HG03045 (cell line): Measurements from ENCODE around the gene SFRP5.

ENCODE experiments used
- ATAC-seq: cut with Tn5 transposase; IDR thresholded peaks from one replicate; pipeline ENCODE4 v1.9.1; 2021; ENCODE audit warnings: mild to moderate bottlenecking, moderate library complexity; ENCODE audit not compliant: unreplicated experiment

Gene SFRP5, protein sequence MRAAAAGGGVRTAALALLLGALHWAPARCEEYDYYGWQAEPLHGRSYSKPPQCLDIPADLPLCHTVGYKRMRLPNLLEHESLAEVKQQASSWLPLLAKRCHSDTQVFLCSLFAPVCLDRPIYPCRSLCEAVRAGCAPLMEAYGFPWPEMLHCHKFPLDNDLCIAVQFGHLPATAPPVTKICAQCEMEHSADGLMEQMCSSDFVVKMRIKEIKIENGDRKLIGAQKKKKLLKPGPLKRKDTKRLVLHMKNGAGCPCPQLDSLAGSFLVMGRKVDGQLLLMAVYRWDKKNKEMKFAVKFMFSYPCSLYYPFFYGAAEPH

GRCh38 chr10:97771913-97772823 lies at the start of gene SFRP5:
Gene SFRP5, minus strand, starts transcription at chr10:97771999. Its CDS starts 166 bp downstream, at chr10:97771833.
- no peak for ATAC-seq

DNA sequence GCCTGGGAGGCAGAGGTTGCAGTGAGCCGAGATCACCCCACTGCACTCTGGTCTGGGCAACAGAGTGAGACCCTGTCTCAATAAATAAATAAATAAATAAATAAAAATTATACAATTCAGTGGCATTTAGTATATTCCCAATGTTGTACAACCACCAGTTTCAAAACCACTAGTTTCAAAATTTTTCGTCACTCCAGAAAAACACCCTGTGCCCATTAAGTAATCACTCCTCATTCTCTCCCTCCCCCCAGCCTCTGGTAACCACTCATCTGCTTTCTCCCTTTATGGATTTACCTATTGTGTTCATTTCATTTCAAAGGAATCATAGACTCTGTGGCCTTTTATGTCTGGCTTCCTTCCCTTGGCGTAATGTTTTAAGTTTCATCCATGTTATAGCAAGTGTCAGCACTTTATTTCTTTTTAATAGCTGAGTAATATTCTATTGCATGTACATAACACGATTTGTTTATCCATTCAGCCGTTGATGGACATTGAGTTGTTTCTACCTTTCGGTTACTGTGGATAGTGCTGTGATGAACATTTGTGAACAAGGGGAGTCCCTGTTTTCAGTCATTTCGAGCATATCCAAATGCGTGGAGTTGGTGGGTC lies 48.4 kb upstream of the SFRP5 start:
- ATAC-seq, result no peak

DNA sequence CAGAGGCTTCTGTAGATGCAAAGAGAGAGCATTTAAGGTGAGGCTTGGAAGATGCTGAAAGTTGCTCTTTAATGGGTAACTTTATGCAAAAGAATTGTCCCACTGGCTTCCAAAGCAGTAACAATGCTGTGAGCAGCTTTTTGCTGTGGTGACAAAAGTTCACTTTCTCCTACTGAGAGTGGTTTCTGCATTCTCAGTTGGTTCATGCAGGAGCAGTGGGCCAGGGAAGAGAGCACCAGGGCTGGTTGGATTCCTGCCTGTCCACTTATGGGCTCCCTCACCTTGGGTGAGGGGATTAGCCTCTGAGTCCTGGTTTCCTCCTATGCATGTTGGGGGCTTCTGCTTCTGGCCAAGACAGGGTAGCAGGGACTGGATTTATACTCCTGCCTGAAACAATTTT lies 46.8 kb upstream of the SFRP5 start:
- no peak for ATAC-seq

DNA sequence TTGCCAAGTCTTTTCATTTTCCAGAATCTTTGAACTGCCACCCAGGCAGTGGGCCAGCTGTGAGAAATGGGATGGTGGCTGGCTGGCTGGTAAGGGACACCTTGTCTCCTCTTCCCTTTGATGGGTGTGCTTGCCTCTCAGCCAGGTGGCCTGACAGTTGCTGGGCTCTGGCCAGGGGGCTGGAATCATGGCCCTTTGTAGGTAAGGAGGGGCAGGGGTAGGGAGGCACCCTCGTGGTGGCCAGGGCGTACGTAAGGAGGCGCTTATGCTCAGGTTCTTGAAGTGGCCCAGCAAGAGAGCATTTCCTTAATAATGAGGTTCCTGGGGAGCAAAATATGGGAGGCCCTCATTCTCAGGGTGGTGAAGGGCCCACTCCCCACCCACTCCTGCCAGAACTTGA lies 44.8 kb upstream of the SFRP5 start:
- no peak for ATAC-seq

GRCh38 chr10:97814996-97815395 lies 43.2 kb upstream of the SFRP5 start:
- ATAC-seq, result no peak

DNA sequence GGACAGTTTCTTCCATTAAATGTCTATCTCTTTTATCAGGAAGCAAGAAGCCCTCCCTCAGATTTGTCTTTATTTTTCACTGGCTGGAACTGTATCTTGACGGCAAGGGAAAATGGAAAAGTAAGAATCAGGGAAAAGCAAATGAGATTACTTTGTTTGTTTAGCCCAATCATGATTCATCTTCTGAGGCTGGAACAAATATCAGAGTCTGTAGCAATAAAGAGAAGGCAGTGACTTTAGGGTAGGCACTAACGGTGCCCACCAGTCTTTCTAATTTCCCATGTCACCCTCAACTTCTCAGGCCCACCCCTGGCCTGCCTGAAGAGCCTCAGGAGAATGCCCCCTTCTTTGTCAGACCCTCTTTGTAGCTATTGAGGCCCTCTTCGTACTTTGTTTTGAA lies 41.5 kb upstream of the SFRP5 start:
- no peak for ATAC-seq

GRCh38 chr10:97812696-97813095 lies 40.9 kb upstream of the SFRP5 start:
- no peak for ATAC-seq

DNA sequence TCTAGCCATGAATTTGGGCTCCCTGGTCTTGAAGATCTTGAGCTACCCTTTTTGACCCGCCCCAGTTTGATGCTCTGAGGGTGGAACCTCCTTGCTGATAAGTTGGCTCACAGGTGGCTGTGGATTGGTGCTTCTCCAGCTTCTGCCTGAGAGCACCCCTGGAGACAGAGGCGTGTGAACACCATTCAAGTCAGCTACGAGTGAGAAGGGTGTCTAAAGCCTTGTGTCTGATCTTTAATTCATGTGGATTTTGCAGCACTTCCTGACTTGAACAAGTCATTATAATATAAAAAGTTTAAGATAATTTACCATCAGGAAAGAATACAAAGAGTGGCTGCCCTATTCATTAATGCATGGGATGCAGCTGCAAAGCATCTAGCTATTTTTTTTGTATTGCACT lies 40.2 kb upstream of the SFRP5 start:
- no peak for ATAC-seq

DNA sequence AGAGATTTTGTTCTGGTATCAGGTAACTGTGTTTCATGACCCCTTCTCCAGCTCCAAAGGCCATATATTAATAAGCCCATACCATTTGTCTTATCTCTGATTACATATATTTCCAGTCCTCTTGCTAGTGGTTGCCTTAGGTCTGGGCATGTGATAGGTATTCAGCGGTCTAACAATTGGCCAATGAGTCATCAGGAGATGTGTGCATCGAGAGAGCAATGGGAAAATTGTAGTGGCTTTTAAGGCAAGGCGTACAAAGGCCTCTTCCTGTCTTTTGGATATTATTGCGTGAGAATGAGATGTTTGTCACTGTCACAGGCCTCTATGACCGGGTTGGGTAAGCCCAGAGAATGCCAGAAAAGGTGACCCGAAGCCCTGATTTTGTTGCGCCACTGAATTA lies 38.6 kb upstream of the SFRP5 start:
- ATAC-seq, result no peak

DNA sequence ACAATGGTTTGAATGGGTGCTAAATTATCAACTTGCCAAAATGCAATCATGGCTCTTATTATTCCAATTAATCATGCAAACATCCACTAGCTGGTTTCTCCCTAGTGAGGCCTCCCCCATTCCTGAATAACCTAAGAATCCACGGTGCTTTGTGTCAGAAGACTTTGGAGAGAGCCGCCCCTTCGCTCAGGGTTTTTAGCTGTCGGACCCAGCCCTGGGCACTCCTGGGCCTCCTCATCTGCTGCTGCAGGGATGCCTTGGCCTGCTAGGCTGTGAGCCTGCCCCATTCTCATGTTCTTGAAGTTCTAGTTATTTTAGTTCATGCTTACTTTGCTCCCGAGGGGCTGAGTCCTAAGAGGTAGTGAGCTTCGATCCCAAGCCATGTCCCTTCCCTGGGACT lies 34.1 kb upstream of the SFRP5 start:
- ATAC-seq, result no peak

DNA sequence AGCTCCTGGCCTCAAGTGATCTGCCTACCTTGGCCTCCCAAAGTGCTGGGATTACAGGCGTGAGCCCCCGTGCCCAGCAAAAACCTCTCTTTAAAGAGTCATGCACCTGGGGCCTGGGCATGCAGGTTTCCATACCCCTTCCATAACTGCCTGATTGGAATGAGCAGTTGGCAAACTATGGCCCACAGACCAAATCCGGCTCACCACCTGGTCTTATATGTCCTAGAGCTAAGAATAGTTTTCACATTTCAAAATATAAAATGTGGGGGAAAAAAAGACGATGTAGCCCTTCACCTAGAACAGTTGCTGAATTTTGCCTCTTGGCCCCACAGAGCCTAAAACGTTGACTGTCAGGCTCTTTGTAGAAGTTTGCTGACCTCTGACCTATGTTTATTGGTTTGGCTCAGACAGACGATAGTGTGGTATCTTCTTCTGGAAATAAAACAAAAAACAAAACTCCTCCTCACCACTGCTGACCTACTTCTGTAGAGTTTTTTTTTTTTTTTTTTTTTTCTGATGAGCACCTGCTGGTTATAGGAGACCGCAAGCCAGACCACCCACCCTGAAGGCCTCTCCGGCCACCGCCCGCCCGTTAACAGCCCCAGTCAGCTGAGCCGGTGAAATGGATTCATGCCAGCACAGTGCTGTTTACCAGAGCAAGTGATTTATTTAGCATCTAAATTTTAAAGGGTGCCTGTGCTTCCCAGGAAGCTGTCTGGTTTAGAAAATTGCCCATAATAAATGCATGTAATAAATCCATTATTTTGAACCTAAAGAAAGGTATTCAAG lies 33.5 kb upstream of the SFRP5 start:
- no peak for ATAC-seq

GRCh38 chr10:97801422-97801821 lies 29.6 kb upstream of the SFRP5 start:
- ATAC-seq, result no peak

GRCh38 chr10:97800474-97800873 lies 28.7 kb upstream of the SFRP5 start:
- no peak for ATAC-seq

GRCh38 chr10:97798958-97799610 lies 27.3 kb upstream of the SFRP5 start:
- no peak for ATAC-seq

DNA sequence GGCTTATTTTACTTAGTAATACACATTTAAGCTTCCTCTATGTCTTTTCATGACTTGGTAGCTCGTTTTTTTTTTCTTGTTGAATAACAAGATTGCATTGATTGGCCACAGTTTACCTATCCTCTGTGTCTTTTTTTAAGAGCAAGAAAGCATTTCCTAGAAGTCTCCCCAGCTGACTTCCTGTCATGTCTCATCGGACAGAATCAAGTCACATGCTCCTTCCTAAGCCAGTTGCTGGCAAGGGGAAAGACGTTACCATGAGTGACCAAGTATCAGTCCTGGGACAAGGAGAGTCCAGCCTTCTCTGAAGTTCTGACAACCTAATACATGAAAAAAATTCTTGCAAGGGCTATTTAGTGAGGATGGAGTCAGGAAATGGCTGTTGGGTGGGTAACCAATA lies 24.9 kb upstream of the SFRP5 start:
- ATAC-seq, result no peak

- no peak for ATAC-seq
These were observed 24.1 kb upstream of the SFRP5 start for GRCh38 chr10:97795886-97796285.

DNA sequence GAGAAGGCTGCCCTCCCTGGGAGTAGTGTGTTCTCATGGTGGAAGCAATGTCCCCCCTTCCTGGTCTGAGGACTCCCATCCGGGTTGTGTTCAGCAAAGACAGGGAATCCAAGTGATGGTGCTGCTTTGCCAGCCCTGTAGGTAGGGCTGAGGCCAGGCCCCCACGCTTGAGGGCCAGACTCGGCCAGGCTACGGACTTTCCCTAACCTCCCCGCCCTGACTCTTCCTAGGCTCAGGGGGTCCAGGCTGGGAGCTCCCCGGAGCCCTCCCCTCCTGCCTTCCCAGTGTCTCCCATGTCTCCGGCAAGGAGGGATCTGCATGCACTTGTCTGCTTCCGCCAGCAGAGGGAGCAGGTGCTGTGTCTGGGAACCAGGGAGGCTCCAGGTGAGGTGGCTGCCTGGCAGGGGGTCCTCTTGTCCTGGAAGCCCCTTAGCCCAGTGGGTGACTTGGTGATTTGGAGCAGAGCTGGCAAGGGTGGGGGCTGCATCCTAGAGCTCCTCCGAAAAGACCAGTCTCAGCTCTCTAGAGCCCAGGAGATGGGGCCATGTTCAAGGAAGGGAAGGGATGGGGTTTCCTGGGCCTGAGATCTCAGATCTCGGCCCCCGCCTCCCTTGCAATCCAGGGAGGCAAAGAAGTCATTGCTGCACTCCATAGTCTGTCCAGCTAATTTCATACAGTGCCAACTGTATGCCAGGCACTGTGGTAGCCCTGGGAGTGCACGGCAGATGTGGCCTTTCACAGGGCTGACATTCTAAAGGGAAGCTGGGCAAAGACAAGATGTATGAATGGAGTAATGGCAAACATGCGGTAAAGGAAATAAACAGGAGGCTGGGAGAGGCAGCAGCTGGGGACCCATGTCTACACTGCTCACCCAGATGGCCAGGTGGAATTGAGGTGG lies 20.3 kb upstream of the SFRP5 start:
- no peak for ATAC-seq

DNA sequence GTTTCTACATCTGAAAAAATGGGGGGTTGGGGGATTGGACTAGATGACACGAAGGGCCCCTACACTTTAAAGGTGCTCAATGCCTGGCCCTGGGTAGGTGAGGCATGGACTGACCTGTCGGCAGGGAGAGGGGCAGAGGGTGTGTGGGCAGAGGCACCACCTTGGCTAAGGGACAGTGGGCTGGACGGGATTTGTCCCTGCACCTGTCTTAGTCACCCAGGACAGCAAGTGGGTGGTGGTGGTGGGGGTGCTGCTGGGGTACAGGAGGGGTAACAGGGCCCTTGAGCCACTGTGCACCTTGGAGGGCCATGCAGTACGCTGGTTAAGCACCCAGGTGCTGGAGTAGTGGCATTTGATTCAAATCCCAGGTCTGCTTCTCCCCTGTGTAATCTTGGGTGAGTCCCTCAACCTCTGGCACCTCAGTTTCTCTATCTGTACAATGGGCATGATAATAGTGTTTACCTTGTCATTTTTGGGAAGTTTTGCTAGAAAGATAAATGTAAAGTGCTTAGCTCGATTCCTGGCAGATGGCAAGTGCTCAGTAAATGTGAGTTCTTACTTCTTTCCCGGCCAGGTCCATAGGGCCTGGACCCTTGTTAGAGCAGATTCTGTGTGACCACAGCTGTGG lies 18.1 kb upstream of the SFRP5 start:
- no peak for ATAC-seq
